ENCODE results near the gene OR52A1.

The OR52A1 gene

GRCh38 chr11:5136261-5136660 lies 18.3 kb downstream of the OR52A1 start:
- Histone ChIP-seq H3K9me3 (ENCODE audit: control insufficient read depth, insufficient read depth, low read depth, low read length) (no peaks in the 10 kb centered on the region), H3K27ac (ENCODE audit: extremely low read depth, low read depth, low read length) (no peak overlapping the region), H3K4me3 (ENCODE audit: low read depth, low read length) (no peak overlapping the region), H3K4me1 (ENCODE audit: control insufficient read depth, insufficient read depth, low read length) (no peaks in the 10 kb centered on the region), H3K36me3 (ENCODE audit: control insufficient read depth in 2 of 2, insufficient read depth in 1 of 2, low read length in 2 of 2) (no peaks in the 10 kb centered on the region)
- CTCF ChIA-PET: no interaction called here
- POLR2A ChIA-PET: no interaction called here
- TF ChIP-seq ZBTB11 (tag by site-specific recombination; conservative IDR thresholded peaks at IDR 0.05; ENCODE audit: low read depth): no peak
- TF ChIP-seq KLF16 (tag by site-specific recombination; IDR thresholded peaks at IDR 0.05): no peak
- no peak for TF ChIP-seq ZNF510 (tag by site-specific recombination; IDR thresholded peaks at IDR 0.05; ENCODE audit: insufficient replicate concordance)
- no peak for TF ChIP-seq ZBTB21 (tag by site-specific recombination; IDR thresholded peaks at IDR 0.05)
- TF ChIP-seq ZNF555 (tag by site-specific recombination; conservative IDR thresholded peaks at IDR 0.05): no peak
- no peak for TF ChIP-seq ZNF585B (tag by site-specific recombination; IDR thresholded peaks at IDR 0.05)

- Histone ChIP-seq H3K4me3 (ENCODE audit: low read depth, low read length) (no peak overlapping the region), H3K4me1 (ENCODE audit: control insufficient read depth, insufficient read depth, low read length) (no peaks in the 10 kb centered on the region), H3K36me3 (ENCODE audit: control insufficient read depth in 2 of 2, insufficient read depth in 1 of 2, low read length in 2 of 2) (no peaks in the 10 kb centered on the region), H3K27ac (ENCODE audit: extremely low read depth, low read depth, low read length) (no peak overlapping the region), H3K9me3 (ENCODE audit: control insufficient read depth, insufficient read depth, low read depth, low read length) (no peaks in the 10 kb centered on the region)
- ChIA-PET CTCF (interaction anchor here (0.7 kb wide), 1 partner anchor 643 kb away, joined by 3 read pairs; no protein-coding TSS in a partner anchor), POLR2A (no interaction called here)
- TF ChIP-seq ZNF791 (tag by site-specific recombination; IDR thresholded peaks at IDR 0.05) (no peak), HOXD13 (CRISPR knock-in tag; IDR thresholded peaks at IDR 0.05; ENCODE audit: borderline replicate concordance) (no peak), REPIN1 (tag by site-specific recombination; IDR thresholded peaks at IDR 0.05; ENCODE audit: low read depth) (no peak), ZNF148 (tag by site-specific recombination; IDR thresholded peaks at IDR 0.05; ENCODE audit: borderline replicate concordance) (no peak), ZSCAN23 (tag by site-specific recombination; IDR thresholded peaks at IDR 0.05) (no peak), ZBTB10 (tag by site-specific recombination; IDR thresholded peaks at IDR 0.05) (no peak), ZNF354C (tag by site-specific recombination; IDR thresholded peaks at IDR 0.05; ENCODE audit: borderline replicate concordance, low read depth) (no peak)
These were observed 22.8 kb downstream of the OR52A1 start for GRCh38 chr11:5131584-5132335.
